Tibial nerve (tissue), 3 donors: ENCODE data around the gene NTPCR.

Source experiments
- CTCF ChIP-seq, 5 experiments: fragments of 200-600 bp in 3 of 5; fragments of 450-650 bp in 2 of 5; sonication (generic) in 3 of 5; IDR thresholded peaks; one replicate each; pipeline ENCODE4 v1.5.1; 2016 to 2019; ENCODE audit warnings: antibody characterized with exemption in 5 of 5, mild to moderate bottlenecking in 3 of 5, moderate library complexity in 2 of 5
- POLR2A ChIP-seq, 2 donors: fragments of 450-650 bp; IDR thresholded peaks; one replicate each; pipeline ENCODE4 v1.6.1; 2017; ENCODE audit warnings: antibody characterized with exemption in 2 of 2, mild to moderate bottlenecking in 2 of 2, moderate library complexity in 2 of 2

GRCh38 chr1:232987774-232988140 lies 37.3 kb downstream of the NTPCR start:
- TF ChIP-seq CTCF (IDR thresholded peaks at IDR 0.05) (no peak), POLR2A (IDR thresholded peaks at IDR 0.05) (no peak)
